ENCODE measurements around the gene ADGRB3. TPM values are rescaled to one million over a fixed set of nuclear protein-coding genes. Genes with fewer than 3 reads are reported as not detected.
"Not testable (repeated sequence)": the region's sequence is repeated elsewhere in the genome, so short reads cannot be mapped to it uniquely, and the experiment has no call there.

The ADGRB3 gene
- total RNA-seq, 1 donor from 2014 or later, result not detected

- no peak for DNase-seq (ENCODE audit: low read depth in 2 of 2)
Observed at GRCh38 chr6:69232496-69232895, 597.4 kb downstream of the ADGRB3 start.

- DNase-seq (ENCODE audit: low read depth in 2 of 2), result peak; percentile 17 to 58
Observed at GRCh38 chr6:69232911-69233448, 597.9 kb downstream of the ADGRB3 start.

GRCh38 chr6:69238067-69238466, 603.0 kb downstream of the ADGRB3 start:
- no peak for DNase-seq (ENCODE audit: low read depth in 2 of 2)

- DNase-seq (ENCODE audit: low read depth in 2 of 2), result no peak
Observed at GRCh38 chr6:69246983-69247382, 611.9 kb downstream of the ADGRB3 start.

GRCh38 chr6:69261010-69261409, 625.9 kb downstream of the ADGRB3 start:
- no peak for DNase-seq (ENCODE audit: low read depth in 2 of 2)

- DNase-seq (ENCODE audit: low read depth in 2 of 2), result no peak
Observed at GRCh38 chr6:69263297-69263696, 628.2 kb downstream of the ADGRB3 start.

GRCh38 chr6:69265090-69265489, 630.0 kb downstream of the ADGRB3 start:
- DNase-seq (ENCODE audit: low read depth in 2 of 2), result no peak

- no peak for DNase-seq (ENCODE audit: low read depth in 2 of 2)
Observed at GRCh38 chr6:69265706-69266105, 630.6 kb downstream of the ADGRB3 start.

- DNase-seq (ENCODE audit: low read depth in 2 of 2), result no peak
Observed at GRCh38 chr6:69276204-69276603, 641.1 kb downstream of the ADGRB3 start.

GRCh38 chr6:69279805-69280204, 644.7 kb downstream of the ADGRB3 start:
- no peak for DNase-seq (ENCODE audit: low read depth in 2 of 2)

GRCh38 chr6:69280858-69281257, 645.8 kb downstream of the ADGRB3 start:
- DNase-seq (ENCODE audit: low read depth in 2 of 2), result no peak

- no peak for DNase-seq (ENCODE audit: low read depth in 2 of 2)
Observed at GRCh38 chr6:69284176-69284730, 649.2 kb downstream of the ADGRB3 start.

- DNase-seq (ENCODE audit: low read depth in 2 of 2), result no peak
Observed at GRCh38 chr6:69285054-69285453, 650.0 kb downstream of the ADGRB3 start.

- no peak for DNase-seq (ENCODE audit: low read depth in 2 of 2)
Observed at GRCh38 chr6:69286331-69286730, 651.2 kb downstream of the ADGRB3 start.

- not testable (repeated sequence) for DNase-seq (ENCODE audit: low read depth in 2 of 2)
Observed at GRCh38 chr6:69288198-69288597, 653.1 kb downstream of the ADGRB3 start.

- DNase-seq (ENCODE audit: low read depth in 2 of 2), result no peak
Observed at GRCh38 chr6:69289689-69290495, 654.8 kb downstream of the ADGRB3 start.

GRCh38 chr6:69293471-69293870, 658.4 kb downstream of the ADGRB3 start:
- no peak for DNase-seq (ENCODE audit: low read depth in 2 of 2)

GRCh38 chr6:69294407-69294806, 659.3 kb downstream of the ADGRB3 start:
- DNase-seq (ENCODE audit: low read depth in 2 of 2), result no peak

- no peak for DNase-seq (ENCODE audit: low read depth in 2 of 2)
Observed at GRCh38 chr6:69294862-69295261, 659.8 kb downstream of the ADGRB3 start.

- no peak for DNase-seq (ENCODE audit: low read depth in 2 of 2)
Observed at GRCh38 chr6:69303382-69303781, 668.3 kb downstream of the ADGRB3 start.

GRCh38 chr6:69305456-69305855, 670.4 kb downstream of the ADGRB3 start:
- no peak for DNase-seq (ENCODE audit: low read depth in 2 of 2)

GRCh38 chr6:69308584-69308983, 673.5 kb downstream of the ADGRB3 start:
- DNase-seq (ENCODE audit: low read depth in 2 of 2), result no peak

GRCh38 chr6:69311888-69312287, 676.8 kb downstream of the ADGRB3 start:
- no peak for DNase-seq (ENCODE audit: low read depth in 2 of 2)
